ENCODE measurements around the gene GLS.
"Not testable (repeated sequence)": the region's sequence is repeated elsewhere in the genome, so short reads cannot be mapped to it uniquely, and the experiment has no call there.

Gene GLS

GRCh38 chr2:190882856-190883582 is 2.4 kb downstream of the GLS start:
- no peak for DNase-seq

- not testable (repeated sequence) for DNase-seq
Measured at GRCh38 chr2:190885844-190886243, 5.2 kb downstream of the GLS start.

GRCh38 chr2:190887089-190887488 is 6.5 kb downstream of the GLS start:
- DNase-seq, result no peak

GRCh38 chr2:190888449-190888848 is 7.8 kb downstream of the GLS start:
- DNase-seq, result no peak

- DNase-seq, result no peak
Measured at GRCh38 chr2:190889175-190889943, 8.7 kb downstream of the GLS start.

- DNase-seq, result no peak
Measured at GRCh38 chr2:190891372-190891771, 10.8 kb downstream of the GLS start.

- DNase-seq, result no peak
Measured at GRCh38 chr2:190891889-190892288, 11.3 kb downstream of the GLS start.

GRCh38 chr2:190893157-190893556 is 12.5 kb downstream of the GLS start:
- DNase-seq, result no peak

- no peak for DNase-seq
Measured at GRCh38 chr2:190896477-190896876, 15.9 kb downstream of the GLS start.

- no peak for DNase-seq
Measured at GRCh38 chr2:190903693-190904450, 23.3 kb downstream of the GLS start.

GRCh38 chr2:190904640-190905261 is 24.1 kb downstream of the GLS start:
- DNase-seq, result no peak

GRCh38 chr2:190908532-190908931 is 27.9 kb downstream of the GLS start:
- DNase-seq, result no peak

- no peak for DNase-seq
Measured at GRCh38 chr2:190909680-190910079, 29.1 kb downstream of the GLS start.

- no peak for DNase-seq
Measured at GRCh38 chr2:190910341-190911136, 29.9 kb downstream of the GLS start.

- no peak for DNase-seq
Measured at GRCh38 chr2:190911813-190912212, 31.2 kb downstream of the GLS start.

- no peak for DNase-seq
Measured at GRCh38 chr2:190912726-190913125, 32.1 kb downstream of the GLS start.

- DNase-seq, result no peak
Measured at GRCh38 chr2:190913725-190914124, 33.1 kb downstream of the GLS start.

- no peak for DNase-seq
Measured at GRCh38 chr2:190916829-190917228, 36.2 kb downstream of the GLS start.

- no peak for DNase-seq
Measured at GRCh38 chr2:190920085-190920484, 39.5 kb downstream of the GLS start.

- DNase-seq, result no peak
Measured at GRCh38 chr2:190922376-190922775, 41.8 kb downstream of the GLS start.

- DNase-seq, result no peak
Measured at GRCh38 chr2:190927301-190927700, 46.7 kb downstream of the GLS start.

Data from hypothalamus (tissue), 51 donors.